SK-N-SH (cell line): Measurements from ENCODE around the gene BTBD9.

Experiments used
- CTCF ChIP-seq: fragments of 200-600 bp; sonication (generic); IDR thresholded peaks from 2 replicates; pipeline ENCODE4 v1.6.1; 2017; ENCODE audit warnings: antibody characterized with exemption, mild to moderate bottlenecking, moderate library complexity
- FOSL2 ChIP-seq: IDR thresholded peaks from 2 replicates; pipeline ENCODE4 v1.4.0; 2012; ENCODE audit warnings: low read depth, mild to moderate bottlenecking, moderate library complexity, borderline replicate concordance
- MAX ChIP-seq: IDR thresholded peaks from 2 replicates; pipeline ENCODE4 v1.4.0; 2012; ENCODE audit warnings: low read depth
- POLR2AphosphoS5 ChIP-seq: IDR thresholded peaks from 2 replicates; pipeline ENCODE4 v1.6.1; 2012; ENCODE audit warnings: low read depth, low read length
- RAD21 ChIP-seq: IDR thresholded peaks from 2 replicates; pipeline ENCODE4 v1.6.1; 2012; ENCODE audit warnings: mild to moderate bottlenecking, low read length
- TCF12 ChIP-seq: IDR thresholded peaks from 2 replicates; pipeline ENCODE4 v1.4.0; 2012

- TF ChIP-seq CTCF (no peak), POLR2AphosphoS5 (no peak), MAX (no peak), FOSL2 (no peak), RAD21 (no peak), TCF12 (no peak)
Measured at GRCh38 chr6:38188677-38189335, 450.9 kb downstream of the BTBD9 start.
